ENCODE results near the gene RSF1. TPM values are rescaled to one million over a fixed set of nuclear protein-coding genes. Genes with fewer than 3 reads are reported as not detected.

RSF1 gene
- total and polyA plus RNA-seq, 2 experiments from 2014 or later = 51.2 to 188 TPM

DNA sequence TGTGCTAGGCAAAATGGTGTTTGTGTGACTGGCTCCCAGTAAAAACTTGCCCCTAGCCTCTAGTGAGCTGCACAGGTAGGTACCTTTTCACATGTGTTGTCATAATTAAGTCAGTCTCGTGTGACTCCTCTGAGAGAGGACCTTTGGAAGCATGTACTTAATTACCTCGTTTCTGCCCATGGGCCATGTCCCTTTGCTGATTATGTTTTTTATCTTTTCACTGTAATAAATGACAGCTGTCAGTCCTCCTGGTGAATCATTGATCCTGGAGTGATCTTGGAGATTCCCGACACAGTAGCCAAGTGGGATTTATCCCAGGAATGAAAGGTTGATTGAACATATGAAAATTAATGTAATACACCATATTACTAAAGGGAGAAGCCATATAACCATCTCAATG is 170.4 kb downstream of the RSF1 start (continued):
- TF ChIP-seq, protein P1, sequence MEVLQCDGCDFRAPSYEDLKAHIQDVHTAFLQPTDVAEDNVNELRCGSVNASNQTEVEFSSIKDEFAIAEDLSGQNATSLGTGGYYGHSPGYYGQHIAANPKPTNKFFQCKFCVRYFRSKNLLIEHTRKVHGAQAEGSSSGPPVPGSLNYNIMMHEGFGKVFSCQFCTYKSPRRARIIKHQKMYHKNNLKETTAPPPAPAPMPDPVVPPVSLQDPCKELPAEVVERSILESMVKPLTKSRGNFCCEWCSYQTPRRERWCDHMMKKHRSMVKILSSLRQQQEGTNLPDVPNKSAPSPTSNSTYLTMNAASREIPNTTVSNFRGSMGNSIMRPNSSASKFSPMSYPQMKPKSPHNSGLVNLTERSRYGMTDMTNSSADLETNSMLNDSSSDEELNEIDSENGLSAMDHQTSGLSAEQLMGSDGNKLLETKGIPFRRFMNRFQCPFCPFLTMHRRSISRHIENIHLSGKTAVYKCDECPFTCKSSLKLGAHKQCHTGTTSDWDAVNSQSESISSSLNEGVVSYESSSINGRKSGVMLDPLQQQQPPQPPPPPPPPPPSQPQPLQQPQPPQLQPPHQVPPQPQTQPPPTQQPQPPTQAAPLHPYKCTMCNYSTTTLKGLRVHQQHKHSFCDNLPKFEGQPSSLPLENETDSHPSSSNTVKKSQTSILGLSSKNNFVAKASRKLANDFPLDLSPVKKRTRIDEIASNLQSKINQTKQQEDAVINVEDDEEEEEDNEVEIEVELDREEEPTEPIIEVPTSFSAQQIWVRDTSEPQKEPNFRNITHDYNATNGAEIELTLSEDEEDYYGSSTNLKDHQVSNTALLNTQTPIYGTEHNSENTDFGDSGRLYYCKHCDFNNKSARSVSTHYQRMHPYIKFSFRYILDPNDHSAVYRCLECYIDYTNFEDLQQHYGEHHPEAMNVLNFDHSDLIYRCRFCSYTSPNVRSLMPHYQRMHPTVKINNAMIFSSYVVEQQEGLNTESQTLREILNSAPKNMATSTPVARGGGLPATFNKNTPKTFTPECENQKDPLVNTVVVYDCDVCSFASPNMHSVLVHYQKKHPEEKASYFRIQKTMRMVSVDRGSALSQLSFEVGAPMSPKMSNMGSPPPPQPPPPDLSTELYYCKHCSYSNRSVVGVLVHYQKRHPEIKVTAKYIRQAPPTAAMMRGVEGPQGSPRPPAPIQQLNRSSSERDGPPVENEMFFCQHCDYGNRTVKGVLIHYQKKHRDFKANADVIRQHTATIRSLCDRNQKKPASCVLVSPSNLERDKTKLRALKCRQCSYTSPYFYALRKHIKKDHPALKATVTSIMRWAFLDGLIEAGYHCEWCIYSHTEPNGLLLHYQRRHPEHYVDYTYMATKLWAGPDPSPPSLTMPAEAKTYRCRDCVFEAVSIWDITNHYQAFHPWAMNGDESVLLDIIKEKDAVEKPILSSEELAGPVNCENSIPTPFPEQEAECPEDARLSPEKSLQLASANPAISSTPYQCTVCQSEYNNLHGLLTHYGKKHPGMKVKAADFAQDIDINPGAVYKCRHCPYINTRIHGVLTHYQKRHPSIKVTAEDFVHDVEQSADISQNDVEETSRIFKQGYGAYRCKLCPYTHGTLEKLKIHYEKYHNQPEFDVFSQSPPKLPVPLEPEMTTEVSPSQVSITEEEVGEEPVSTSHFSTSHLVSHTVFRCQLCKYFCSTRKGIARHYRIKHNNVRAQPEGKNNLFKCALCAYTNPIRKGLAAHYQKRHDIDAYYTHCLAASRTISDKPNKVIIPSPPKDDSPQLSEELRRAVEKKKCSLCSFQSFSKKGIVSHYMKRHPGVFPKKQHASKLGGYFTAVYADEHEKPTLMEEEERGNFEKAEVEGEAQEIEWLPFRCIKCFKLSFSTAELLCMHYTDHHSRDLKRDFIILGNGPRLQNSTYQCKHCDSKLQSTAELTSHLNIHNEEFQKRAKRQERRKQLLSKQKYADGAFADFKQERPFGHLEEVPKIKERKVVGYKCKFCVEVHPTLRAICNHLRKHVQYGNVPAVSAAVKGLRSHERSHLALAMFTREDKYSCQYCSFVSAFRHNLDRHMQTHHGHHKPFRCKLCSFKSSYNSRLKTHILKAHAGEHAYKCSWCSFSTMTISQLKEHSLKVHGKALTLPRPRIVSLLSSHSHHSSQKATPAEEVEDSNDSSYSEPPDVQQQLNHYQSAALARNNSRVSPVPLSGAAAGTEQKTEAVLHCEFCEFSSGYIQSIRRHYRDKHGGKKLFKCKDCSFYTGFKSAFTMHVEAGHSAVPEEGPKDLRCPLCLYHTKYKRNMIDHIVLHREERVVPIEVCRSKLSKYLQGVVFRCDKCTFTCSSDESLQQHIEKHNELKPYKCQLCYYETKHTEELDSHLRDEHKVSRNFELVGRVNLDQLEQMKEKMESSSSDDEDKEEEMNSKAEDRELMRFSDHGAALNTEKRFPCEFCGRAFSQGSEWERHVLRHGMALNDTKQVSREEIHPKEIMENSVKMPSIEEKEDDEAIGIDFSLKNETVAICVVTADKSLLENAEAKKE (CRISPR knock-in tag; IDR thresholded peaks at IDR 0.05) = no peak
- TF ChIP-seq ZNF331 (CRISPR knock-in tag; IDR thresholded peaks at IDR 0.05; ENCODE audit: low read depth) (no peak), REST (IDR thresholded peaks at IDR 0.05; ENCODE audit: unreplicated experiment) (no peak)

DNA sequence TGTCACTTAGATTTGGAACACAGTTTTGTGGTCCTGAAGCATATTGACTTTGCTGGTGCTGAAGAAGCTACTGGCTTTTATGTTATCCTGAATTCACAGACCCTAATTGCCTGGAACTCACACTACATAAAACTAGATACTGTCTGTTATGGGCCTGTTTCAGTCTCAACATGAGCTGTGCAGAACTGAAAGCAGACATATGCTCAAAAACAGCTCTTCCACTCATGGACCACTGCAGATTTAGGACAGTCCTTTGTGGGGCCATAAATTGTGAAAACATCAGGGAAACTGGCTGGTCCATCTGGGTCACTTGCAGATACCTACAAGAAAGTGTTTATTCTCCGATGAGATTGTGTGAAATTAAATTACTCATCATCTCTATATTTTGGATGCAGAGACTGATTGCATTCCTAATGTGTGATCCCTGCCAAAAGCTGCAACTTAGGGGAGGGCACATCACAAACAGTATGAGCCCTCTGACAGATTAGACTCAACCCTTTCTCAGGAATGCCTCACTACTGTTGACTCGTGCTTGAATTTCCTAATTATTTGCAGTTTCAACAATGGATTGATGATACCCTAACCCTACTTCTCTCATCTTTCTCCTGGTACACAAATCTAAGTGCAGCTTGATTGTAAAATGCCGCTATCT is 172.7 kb downstream of the RSF1 start:
- H3K9me3 Mint-ChIP-seq = no peaks in the 10 kb centered on the region
- H3K27ac ChIP-seq (ENCODE audit: low read depth) = no peak overlapping the region
- ATAC-seq (no peak), DNase-seq (ENCODE audit: low spot score) (no peak)
- no peaks in the 10 kb centered on the region for H3K36me3 Mint-ChIP-seq (ENCODE audit: low read depth)
- peaks cover 7% of the 10 kb centered on the region; the same call in 2 of the 3 replicates for H3K4me1 Mint-ChIP-seq
- no peaks in the 10 kb centered on the region for H4K20me1 ChIP-seq (replicated peaks; ENCODE audit: insufficient read depth)
- no peaks in the 10 kb centered on the region for H3K36me3 ChIP-seq (ENCODE audit: insufficient read depth)
- H3K9me2 ChIP-seq (ENCODE audit: insufficient read depth) = no peaks in the 10 kb centered on the region
- no peak overlapping the region for H3K4me3 Mint-ChIP-seq
- no peak overlapping the region for H3K4me3 ChIP-seq
- H3K27ac Mint-ChIP-seq = no peak overlapping the region
- no peak overlapping the region for H2AFZ ChIP-seq
- no peak overlapping the region for H3K4me2 ChIP-seq
- no peaks in the 10 kb centered on the region for H3K4me1 ChIP-seq (ENCODE audit: insufficient read depth)
- H3K27me3 ChIP-seq (ENCODE audit: insufficient read depth) = no peaks in the 10 kb centered on the region
- no peaks in the 10 kb centered on the region for H3F3A ChIP-seq (replicated peaks; ENCODE audit: low read depth)
- H3K27me3 Mint-ChIP-seq (ENCODE audit: insufficient read depth, low read depth, poor library complexity) = peaks cover 11% of the 10 kb centered on the region
- no peaks in the 10 kb centered on the region for H3K79me2 ChIP-seq (replicated peaks; ENCODE audit: insufficient read depth)
- TF ChIP-seq NANOG (IDR thresholded peaks at IDR 0.05; ENCODE audit: borderline replicate concordance) = no peak
- TF ChIP-seq, protein P2, sequence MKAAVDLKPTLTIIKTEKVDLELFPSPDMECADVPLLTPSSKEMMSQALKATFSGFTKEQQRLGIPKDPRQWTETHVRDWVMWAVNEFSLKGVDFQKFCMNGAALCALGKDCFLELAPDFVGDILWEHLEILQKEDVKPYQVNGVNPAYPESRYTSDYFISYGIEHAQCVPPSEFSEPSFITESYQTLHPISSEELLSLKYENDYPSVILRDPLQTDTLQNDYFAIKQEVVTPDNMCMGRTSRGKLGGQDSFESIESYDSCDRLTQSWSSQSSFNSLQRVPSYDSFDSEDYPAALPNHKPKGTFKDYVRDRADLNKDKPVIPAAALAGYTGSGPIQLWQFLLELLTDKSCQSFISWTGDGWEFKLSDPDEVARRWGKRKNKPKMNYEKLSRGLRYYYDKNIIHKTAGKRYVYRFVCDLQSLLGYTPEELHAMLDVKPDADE (IDR thresholded peaks at IDR 0.05) = no peak
- TF ChIP-seq CREB1 (CRISPR knock-in tag; IDR thresholded peaks at IDR 0.05; ENCODE audit: low read depth) = no peak
- TF ChIP-seq EZH2 (IDR thresholded peaks at IDR 0.05; ENCODE audit: low read depth, unreplicated experiment) = no peak
- no peak for TF ChIP-seq EZH2phosphoT487 (IDR thresholded peaks at IDR 0.05; ENCODE audit: unreplicated experiment)
- TF ChIP-seq ZNF331 (CRISPR knock-in tag; IDR thresholded peaks at IDR 0.05; ENCODE audit: low read depth) = no peak
- TF ChIP-seq, protein P3, sequence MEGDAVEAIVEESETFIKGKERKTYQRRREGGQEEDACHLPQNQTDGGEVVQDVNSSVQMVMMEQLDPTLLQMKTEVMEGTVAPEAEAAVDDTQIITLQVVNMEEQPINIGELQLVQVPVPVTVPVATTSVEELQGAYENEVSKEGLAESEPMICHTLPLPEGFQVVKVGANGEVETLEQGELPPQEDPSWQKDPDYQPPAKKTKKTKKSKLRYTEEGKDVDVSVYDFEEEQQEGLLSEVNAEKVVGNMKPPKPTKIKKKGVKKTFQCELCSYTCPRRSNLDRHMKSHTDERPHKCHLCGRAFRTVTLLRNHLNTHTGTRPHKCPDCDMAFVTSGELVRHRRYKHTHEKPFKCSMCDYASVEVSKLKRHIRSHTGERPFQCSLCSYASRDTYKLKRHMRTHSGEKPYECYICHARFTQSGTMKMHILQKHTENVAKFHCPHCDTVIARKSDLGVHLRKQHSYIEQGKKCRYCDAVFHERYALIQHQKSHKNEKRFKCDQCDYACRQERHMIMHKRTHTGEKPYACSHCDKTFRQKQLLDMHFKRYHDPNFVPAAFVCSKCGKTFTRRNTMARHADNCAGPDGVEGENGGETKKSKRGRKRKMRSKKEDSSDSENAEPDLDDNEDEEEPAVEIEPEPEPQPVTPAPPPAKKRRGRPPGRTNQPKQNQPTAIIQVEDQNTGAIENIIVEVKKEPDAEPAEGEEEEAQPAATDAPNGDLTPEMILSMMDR (conservative IDR thresholded peaks at IDR 0.05; ENCODE audit: low read depth in 2 of 2) = no peak

All from GM23338 (cell line).